ENCODE data around the gene INSM2.

The INSM2 gene

GRCh38 chr14:35549551-35549950 lies 15.6 kb downstream of the INSM2 start:
- Histone ChIP-seq H3K4me3 (ENCODE audit: low read length) (no peak overlapping the region), H3K36me3 (ENCODE audit: insufficient read depth, low read length) (no peaks in the 10 kb centered on the region), H3K9me3 (ENCODE audit: insufficient read depth, low read depth, low read length) (no peaks in the 10 kb centered on the region), H3K27ac (ENCODE audit: low read depth, low read length) (no peak overlapping the region; the same call in 1 of the 2 replicates), H3K4me1 (ENCODE audit: insufficient read depth, low read length) (no peaks in the 10 kb centered on the region; the same call in 1 of the 2 replicates), H3K9ac (ENCODE audit: low read depth, low read length) (no peak overlapping the region), H3K27me3 (ENCODE audit: insufficient read depth, low read length) (no peaks in the 10 kb centered on the region)
- WGBS, result 97% methylated on average over 2 of the region's 4 CpGs

DNA sequence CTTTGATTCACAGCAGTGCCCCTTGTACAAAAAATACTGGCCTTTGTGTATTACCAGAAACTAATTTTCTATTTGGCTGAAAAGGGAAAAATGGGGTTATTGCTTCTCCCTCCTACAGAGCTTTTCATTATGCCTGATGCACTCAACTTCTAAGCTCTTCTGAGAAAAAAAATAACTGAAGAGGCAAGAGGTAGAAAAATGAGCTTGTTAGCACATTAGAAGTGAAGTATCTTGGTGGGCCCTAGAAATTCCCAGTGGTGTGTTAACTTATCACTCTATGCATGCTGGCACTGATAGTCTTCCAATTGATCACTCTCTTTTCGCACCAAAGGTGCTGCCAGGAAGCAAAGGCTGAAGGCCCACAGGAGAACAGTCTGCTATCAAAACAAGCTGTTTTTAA lies 17.1 kb downstream of the INSM2 start:
- H3K27ac ChIP-seq (ENCODE audit: low read depth, low read length), result no peak overlapping the region
- H3K36me3 ChIP-seq (ENCODE audit: insufficient read depth, low read length), result no peaks in the 10 kb centered on the region
- no peaks in the 10 kb centered on the region for H3K27me3 ChIP-seq (ENCODE audit: insufficient read depth, low read length)
- no peaks in the 10 kb centered on the region for H3K9me3 ChIP-seq (ENCODE audit: insufficient read depth, low read depth, low read length)
- H3K4me3 ChIP-seq (ENCODE audit: low read length), result no peak overlapping the region
- no peak overlapping the region for H3K9ac ChIP-seq (ENCODE audit: low read depth, low read length)
- H3K4me1 ChIP-seq (ENCODE audit: insufficient read depth, low read length), result no peaks in the 10 kb centered on the region; the same call in 1 of the 2 replicates
- WGBS, result 84% methylated on average over 1 of the region's 1 CpG

DNA sequence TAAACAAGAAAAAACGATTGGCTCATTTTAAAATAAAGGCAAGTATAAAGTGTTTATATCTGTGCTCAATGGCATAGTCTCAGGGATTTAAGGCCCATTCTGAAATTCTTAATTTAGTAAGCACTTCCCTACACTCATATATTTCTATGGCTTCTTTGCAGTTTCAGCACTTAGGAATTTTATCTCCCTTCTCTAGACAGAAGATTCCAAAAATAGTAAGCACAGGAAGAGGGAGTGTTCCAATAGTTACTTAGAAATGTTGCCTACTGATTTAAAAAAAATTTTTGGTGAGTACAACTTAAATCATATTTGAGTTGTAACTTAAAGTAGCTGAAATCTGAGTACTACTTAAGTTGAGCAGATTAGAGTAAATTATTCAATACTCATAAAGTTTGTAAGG lies 19.8 kb downstream of the INSM2 start:
- Histone ChIP-seq H3K4me3 (ENCODE audit: low read length) (no peak overlapping the region), H3K9me3 (ENCODE audit: insufficient read depth, low read depth, low read length) (no peaks in the 10 kb centered on the region), H3K36me3 (ENCODE audit: insufficient read depth, low read length) (no peaks in the 10 kb centered on the region), H3K9ac (ENCODE audit: low read depth, low read length) (no peak overlapping the region), H3K27me3 (ENCODE audit: insufficient read depth, low read length) (no peaks in the 10 kb centered on the region), H3K4me1 (ENCODE audit: insufficient read depth, low read length) (peaks cover 14% of the 10 kb centered on the region), H3K27ac (ENCODE audit: low read depth, low read length) (no peak overlapping the region)
- no CpG with 5 or more reads among the region's 1 CpG for WGBS

DNA sequence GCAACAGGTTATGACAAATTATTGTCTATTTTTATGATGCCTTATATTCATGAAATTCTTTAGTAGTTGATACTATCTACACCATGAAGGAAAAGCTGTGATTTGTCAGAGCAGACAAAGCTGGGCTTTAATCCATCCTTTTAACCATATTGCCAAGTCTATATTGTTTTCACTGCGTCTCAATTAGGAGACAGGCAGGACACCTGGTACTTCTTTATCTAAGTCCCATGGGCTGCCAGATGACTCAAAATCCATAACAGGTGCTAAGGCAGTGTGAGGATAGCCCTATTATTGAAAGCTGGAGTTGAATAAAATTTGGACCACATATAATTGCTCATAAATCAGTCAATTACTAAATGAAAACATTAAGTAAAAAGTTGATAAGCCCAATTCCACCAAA lies 22.6 kb downstream of the INSM2 start:
- Histone ChIP-seq H3K4me1 (ENCODE audit: insufficient read depth, low read length) (peaks cover 16% of the 10 kb centered on the region), H3K9me3 (ENCODE audit: insufficient read depth, low read depth, low read length) (no peaks in the 10 kb centered on the region), H3K27me3 (ENCODE audit: insufficient read depth, low read length) (no peaks in the 10 kb centered on the region), H3K27ac (ENCODE audit: low read depth, low read length) (no peak overlapping the region), H3K36me3 (ENCODE audit: insufficient read depth, low read length) (no peaks in the 10 kb centered on the region), H3K4me3 (ENCODE audit: low read length) (no peak overlapping the region), H3K9ac (ENCODE audit: low read depth, low read length) (no peak overlapping the region)
- whole genome bisulfite sequencing, result 97% methylated on average over 1 of the region's 1 CpG

DNA sequence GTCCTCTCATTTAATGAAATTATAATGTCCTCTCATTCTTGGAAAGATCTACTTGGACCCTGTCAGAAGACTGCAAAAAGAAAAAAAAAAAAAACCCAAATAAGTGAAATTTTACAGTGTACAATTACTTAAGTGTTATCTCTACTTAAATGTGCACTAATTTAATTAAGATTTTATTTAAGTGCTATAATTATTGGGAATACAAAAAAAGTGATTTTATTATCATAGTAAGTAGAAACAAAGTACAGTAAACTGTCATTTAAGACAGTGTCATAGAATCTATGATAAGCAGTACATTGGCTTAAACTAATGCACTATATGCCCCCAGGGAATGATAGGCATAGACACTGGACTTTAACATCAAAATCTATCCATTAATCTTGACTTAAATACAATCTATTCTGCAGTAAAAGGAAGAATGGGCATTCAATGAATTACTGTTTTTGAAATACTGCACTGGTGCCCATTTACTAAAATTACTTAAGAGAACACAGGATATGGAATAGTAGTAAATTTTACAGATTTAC lies 23.3 kb downstream of the INSM2 start:
- H3K9ac ChIP-seq (ENCODE audit: low read depth, low read length), result no peak overlapping the region
- H3K27ac ChIP-seq (ENCODE audit: low read depth, low read length), result no peak overlapping the region
- H3K27me3 ChIP-seq (ENCODE audit: insufficient read depth, low read length), result no peaks in the 10 kb centered on the region
- peaks cover 16% of the 10 kb centered on the region for H3K4me1 ChIP-seq (ENCODE audit: insufficient read depth, low read length)
- H3K4me3 ChIP-seq (ENCODE audit: low read length), result no peak overlapping the region
- no peaks in the 10 kb centered on the region for H3K36me3 ChIP-seq (ENCODE audit: insufficient read depth, low read length)
- H3K9me3 ChIP-seq (ENCODE audit: insufficient read depth, low read depth, low read length), result no peaks in the 10 kb centered on the region

DNA sequence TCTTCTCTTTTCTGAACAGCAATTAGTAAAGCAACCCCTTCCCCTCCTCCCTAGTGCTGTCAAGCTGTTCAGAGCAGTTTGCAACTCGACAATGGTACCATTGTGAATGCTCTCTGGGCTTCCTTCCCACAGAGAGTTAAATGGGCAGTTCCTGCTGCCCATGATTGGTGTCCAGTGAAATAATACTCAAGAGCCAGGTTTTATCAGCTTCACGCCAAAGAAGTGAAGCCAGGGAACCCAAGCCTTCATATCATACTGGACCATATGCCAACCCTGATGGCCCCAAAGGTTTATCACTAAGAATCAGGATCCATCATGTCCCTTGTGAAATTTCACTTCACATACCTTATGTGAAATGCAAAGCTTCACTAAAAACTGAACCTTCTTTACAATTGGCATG lies 24.7 kb downstream of the INSM2 start:
- Histone ChIP-seq H3K27me3 (ENCODE audit: insufficient read depth, low read length) (no peaks in the 10 kb centered on the region), H3K36me3 (ENCODE audit: insufficient read depth, low read length) (no peaks in the 10 kb centered on the region), H3K9me3 (ENCODE audit: insufficient read depth, low read depth, low read length) (no peaks in the 10 kb centered on the region), H3K9ac (ENCODE audit: low read depth, low read length) (no peak overlapping the region), H3K27ac (ENCODE audit: low read depth, low read length) (no peak overlapping the region), H3K4me1 (ENCODE audit: insufficient read depth, low read length) (peaks cover 16% of the 10 kb centered on the region), H3K4me3 (ENCODE audit: low read length) (no peak overlapping the region)
- 36% methylated on average over 2 of the region's 2 CpGs for WGBS

- 97% methylated on average over 4 of the region's 4 CpGs for WGBS
- no peaks in the 10 kb centered on the region for H3K36me3 ChIP-seq (ENCODE audit: insufficient read depth, low read length)
Observed at GRCh38 chr14:35565871-35566464, 32.0 kb downstream of the INSM2 start.

GRCh38 chr14:35571598-35571997 lies 37.6 kb downstream of the INSM2 start:
- peaks cover 5% of the 10 kb centered on the region; the same call in 1 of the 2 replicates for H3K4me1 ChIP-seq (ENCODE audit: insufficient read depth, low read length)
- H3K27me3 ChIP-seq (ENCODE audit: insufficient read depth, low read length), result no peaks in the 10 kb centered on the region
- no peaks in the 10 kb centered on the region for H3K36me3 ChIP-seq (ENCODE audit: insufficient read depth, low read length)
- no peak overlapping the region for H3K9ac ChIP-seq (ENCODE audit: low read depth, low read length)
- H3K4me3 ChIP-seq (ENCODE audit: low read length), result no peak overlapping the region
- no peak overlapping the region for H3K27ac ChIP-seq (ENCODE audit: low read depth, low read length)
- no peaks in the 10 kb centered on the region for H3K9me3 ChIP-seq (ENCODE audit: insufficient read depth, low read depth, low read length)
- 93% methylated on average over 8 of the region's 8 CpGs for whole genome bisulfite sequencing

More at GRCh38 chr14:35565871-35566464, 32.0 kb downstream of the INSM2 start:
- H3K4me1 ChIP-seq (ENCODE audit: insufficient read depth, low read length), result peaks cover 5% of the 10 kb centered on the region; the same call in 1 of the 2 replicates
- H3K27ac ChIP-seq (ENCODE audit: low read depth, low read length), result no peak overlapping the region
- H3K9ac ChIP-seq (ENCODE audit: low read depth, low read length), result no peak overlapping the region
- H3K4me3 ChIP-seq (ENCODE audit: low read length), result no peak overlapping the region
- no peaks in the 10 kb centered on the region for H3K9me3 ChIP-seq (ENCODE audit: insufficient read depth, low read depth, low read length)
- no peaks in the 10 kb centered on the region for H3K27me3 ChIP-seq (ENCODE audit: insufficient read depth, low read length)

GRCh38 chr14:35573911-35574310 lies 39.9 kb downstream of the INSM2 start:
- Histone ChIP-seq H3K9me3 (ENCODE audit: insufficient read depth, low read depth, low read length) (no peaks in the 10 kb centered on the region), H3K9ac (ENCODE audit: low read depth, low read length) (no peak overlapping the region), H3K27me3 (ENCODE audit: insufficient read depth, low read length) (no peaks in the 10 kb centered on the region), H3K27ac (ENCODE audit: low read depth, low read length) (no peak overlapping the region), H3K36me3 (ENCODE audit: insufficient read depth, low read length) (no peaks in the 10 kb centered on the region), H3K4me3 (ENCODE audit: low read length) (no peak overlapping the region), H3K4me1 (ENCODE audit: insufficient read depth, low read length) (no peaks in the 10 kb centered on the region)
- WGBS, result 92% methylated on average over 2 of the region's 2 CpGs

DNA sequence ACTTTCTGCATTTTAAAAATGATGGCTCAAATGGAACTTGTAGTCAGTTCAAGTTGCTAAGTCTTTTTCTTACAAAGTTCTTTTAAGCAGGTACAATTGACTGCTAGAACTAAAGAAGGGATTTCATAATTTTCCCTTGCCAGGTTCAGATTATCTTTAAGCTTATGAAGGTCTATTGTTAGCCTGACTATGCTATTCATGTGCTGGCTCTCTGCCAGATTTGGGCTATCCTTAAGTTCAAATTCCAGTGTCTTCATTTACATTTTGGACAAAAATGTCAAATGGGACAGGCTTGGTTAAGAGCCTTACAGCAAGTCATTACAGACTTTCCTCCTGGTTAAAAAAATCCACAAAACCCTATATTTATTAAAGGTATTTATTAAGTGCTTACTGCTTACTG lies 42.3 kb downstream of the INSM2 start:
- Histone ChIP-seq H3K9me3 (ENCODE audit: insufficient read depth, low read depth, low read length) (no peaks in the 10 kb centered on the region), H3K4me3 (ENCODE audit: low read length) (no peak overlapping the region), H3K9ac (ENCODE audit: low read depth, low read length) (no peak overlapping the region), H3K27ac (ENCODE audit: low read depth, low read length) (no peak overlapping the region), H3K27me3 (ENCODE audit: insufficient read depth, low read length) (no peaks in the 10 kb centered on the region), H3K36me3 (ENCODE audit: insufficient read depth, low read length) (no peaks in the 10 kb centered on the region), H3K4me1 (ENCODE audit: insufficient read depth, low read length) (no peaks in the 10 kb centered on the region)

DNA sequence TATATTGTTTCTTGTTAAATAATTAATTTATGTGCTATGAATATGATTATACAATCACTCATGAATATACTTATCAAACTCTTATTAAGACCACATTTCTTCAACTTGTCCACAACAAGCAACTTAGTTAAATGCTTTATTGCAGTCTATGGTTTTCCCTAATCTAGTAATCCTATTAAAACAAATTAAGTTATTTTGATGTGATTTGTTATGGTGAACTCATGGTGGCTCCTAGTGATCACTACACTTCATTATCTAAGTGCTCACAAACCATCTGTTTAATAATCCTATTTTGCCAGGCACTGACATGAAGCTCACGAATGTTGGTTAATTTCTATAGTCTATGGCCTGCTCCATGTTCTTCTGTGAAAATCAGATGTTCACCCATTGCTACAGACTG lies 42.9 kb downstream of the INSM2 start:
- Histone ChIP-seq H3K4me1 (ENCODE audit: insufficient read depth, low read length) (no peaks in the 10 kb centered on the region), H3K4me3 (ENCODE audit: low read length) (no peak overlapping the region), H3K9ac (ENCODE audit: low read depth, low read length) (no peak overlapping the region), H3K9me3 (ENCODE audit: insufficient read depth, low read depth, low read length) (no peaks in the 10 kb centered on the region), H3K27me3 (ENCODE audit: insufficient read depth, low read length) (no peaks in the 10 kb centered on the region), H3K36me3 (ENCODE audit: insufficient read depth, low read length) (no peaks in the 10 kb centered on the region), H3K27ac (ENCODE audit: low read depth, low read length) (no peak overlapping the region)
- 93% methylated on average over 1 of the region's 1 CpG for WGBS

DNA sequence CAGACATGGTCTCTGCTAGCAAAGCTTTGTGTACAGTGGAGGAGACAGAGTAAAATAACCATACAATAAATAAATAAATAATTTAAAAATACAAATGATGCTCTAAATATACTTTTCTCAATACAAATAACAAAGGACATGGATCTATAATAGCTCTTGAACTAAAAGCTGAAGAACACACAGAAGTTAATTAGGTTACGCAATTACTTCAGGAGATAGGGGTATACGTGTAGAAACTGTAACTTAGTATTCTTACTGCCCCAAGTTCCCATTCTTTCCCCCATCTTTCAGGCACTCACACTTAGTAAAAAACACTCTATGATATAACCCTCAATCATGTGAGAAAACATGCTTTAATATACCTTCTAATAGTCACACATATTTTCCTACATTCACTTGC lies 44.2 kb downstream of the INSM2 start:
- Histone ChIP-seq H3K4me1 (ENCODE audit: insufficient read depth, low read length) (peaks cover 3% of the 10 kb centered on the region; the same call in 1 of the 2 replicates), H3K9ac (ENCODE audit: low read depth, low read length) (no peak overlapping the region), H3K9me3 (ENCODE audit: insufficient read depth, low read depth, low read length) (no peaks in the 10 kb centered on the region), H3K4me3 (ENCODE audit: low read length) (no peak overlapping the region), H3K27ac (ENCODE audit: low read depth, low read length) (no peak overlapping the region), H3K36me3 (ENCODE audit: insufficient read depth, low read length) (no peaks in the 10 kb centered on the region), H3K27me3 (ENCODE audit: insufficient read depth, low read length) (no peaks in the 10 kb centered on the region)
- 100% methylated on average over 2 of the region's 2 CpGs for WGBS

All from HUES64 (cell line).